GM23248 (cell line): ENCODE data around the gene MACROD2.

Experiments
- EZH2 ChIP-seq: fragments of 200-600 bp; sonication (generic); IDR thresholded peaks from 2 replicates; pipeline ENCODE4 v1.6.1; 2018; ENCODE audit warnings: antibody characterized with exemption, mild to moderate bottlenecking; ENCODE audit not compliant: insufficient read depth, poor library complexity, severe bottlenecking
- EZH2phosphoT487 ChIP-seq: fragments of 200-600 bp; sonication (generic); IDR thresholded peaks from 2 replicates; pipeline ENCODE4 v1.6.1; 2018; ENCODE audit warnings: antibody characterized with exemption, moderate library complexity, mild to moderate bottlenecking, low read depth; ENCODE audit not compliant: insufficient read depth

DNA sequence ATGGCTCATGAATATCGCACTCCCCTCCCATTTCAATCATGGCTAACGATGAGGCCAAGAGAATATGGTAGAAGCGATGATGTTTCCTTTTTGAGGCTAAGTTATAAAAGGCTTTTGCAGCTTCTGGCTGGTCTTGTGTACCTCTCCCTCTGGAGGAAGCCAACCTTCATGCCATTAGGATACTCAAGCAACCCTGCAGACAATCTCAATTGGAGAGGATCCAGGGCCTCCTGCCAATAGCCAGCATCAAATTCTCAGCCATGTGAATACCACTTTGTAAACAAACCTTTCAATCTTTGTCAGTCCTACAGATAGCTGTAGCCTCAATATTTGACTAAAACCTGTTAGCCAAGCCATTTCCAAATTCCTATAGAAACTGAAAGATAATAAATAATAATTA is 1839.5 kb downstream of the MACROD2 start:
- TF ChIP-seq EZH2phosphoT487, result no peak
- TF ChIP-seq EZH2, result no peak
